Measurements from ENCODE around the gene CUEDC1. TPM values are rescaled to one million over a fixed set of nuclear protein-coding genes. Genes with fewer than 3 reads are reported as not detected.

CUEDC1 gene
- total and polyA plus RNA-seq, 2 of the 13 experiments (the other 11 are each of a cell fraction or from before 2014, with no cell fraction given) = 7.4 to 12.9 TPM

GRCh38 chr17:57988301-57989250 lies 33.4 kb upstream of the CUEDC1 start (continued):
- TF ChIP-seq ZNF333 (CRISPR knock-in tag; IDR thresholded peaks at IDR 0.05; ENCODE audit: borderline replicate concordance) (peak; percentile 52; the same call in 1 of the 2 replicates), ZBTB10 (CRISPR knock-in tag; IDR thresholded peaks at IDR 0.05; ENCODE audit: borderline replicate concordance) (no peak), ZFAT (CRISPR knock-in tag; conservative IDR thresholded peaks at IDR 0.05) (no peak), ZNF552 (CRISPR knock-in tag; IDR thresholded peaks at IDR 0.05; ENCODE audit: borderline replicate concordance) (0 out of 2 replicates have a peak, but pooled peaks have one; percentile 55), MTF2 (CRISPR knock-in tag; IDR thresholded peaks at IDR 0.05; ENCODE audit: borderline replicate concordance) (no peak), SRSF1 (optimal IDR thresholded peaks at IDR 0.05; ENCODE audit: low read depth, low read length) (peak; percentile 67), BCL6 (CRISPR knock-in tag; IDR thresholded peaks at IDR 0.05) (no peak; the same call in 1 of the 2 replicates), NCOA1 (CRISPR knock-in tag; IDR thresholded peaks at IDR 0.05) (peak; percentile 69; the same call in 1 of the 2 replicates), ZNF260 (CRISPR knock-in tag; IDR thresholded peaks at IDR 0.05; ENCODE audit: borderline replicate concordance, low read depth) (no peak), DNMT1 (CRISPR knock-in tag; IDR thresholded peaks at IDR 0.05) (peak; percentile 48; the same call in 1 of the 2 replicates), ZNF629 (CRISPR knock-in tag; conservative IDR thresholded peaks at IDR 0.05) (no peak), HINFP (CRISPR knock-in tag; IDR thresholded peaks at IDR 0.05; ENCODE audit: low read depth) (peak; percentile 60; the same call in 1 of the 2 replicates), MEIS1 (CRISPR knock-in tag; IDR thresholded peaks at IDR 0.05; ENCODE audit: borderline replicate concordance) (peak; percentile 73; the same call in 1 of the 2 replicates), DDIT3 (CRISPR knock-in tag; IDR thresholded peaks at IDR 0.05) (no peak), EED (CRISPR knock-in tag; IDR thresholded peaks at IDR 0.05) (0 out of 2 replicates have a peak, but pooled peaks have one; percentile 25), SOX5 (CRISPR knock-in tag; IDR thresholded peaks at IDR 0.05; ENCODE audit: borderline replicate concordance) (no peak), NR2F2 (IDR thresholded peaks at IDR 0.05; ENCODE audit: borderline replicate concordance, low read depth) (no peak; the same call in 1 of the 2 replicates)
- TF ChIP-seq, protein P1, sequence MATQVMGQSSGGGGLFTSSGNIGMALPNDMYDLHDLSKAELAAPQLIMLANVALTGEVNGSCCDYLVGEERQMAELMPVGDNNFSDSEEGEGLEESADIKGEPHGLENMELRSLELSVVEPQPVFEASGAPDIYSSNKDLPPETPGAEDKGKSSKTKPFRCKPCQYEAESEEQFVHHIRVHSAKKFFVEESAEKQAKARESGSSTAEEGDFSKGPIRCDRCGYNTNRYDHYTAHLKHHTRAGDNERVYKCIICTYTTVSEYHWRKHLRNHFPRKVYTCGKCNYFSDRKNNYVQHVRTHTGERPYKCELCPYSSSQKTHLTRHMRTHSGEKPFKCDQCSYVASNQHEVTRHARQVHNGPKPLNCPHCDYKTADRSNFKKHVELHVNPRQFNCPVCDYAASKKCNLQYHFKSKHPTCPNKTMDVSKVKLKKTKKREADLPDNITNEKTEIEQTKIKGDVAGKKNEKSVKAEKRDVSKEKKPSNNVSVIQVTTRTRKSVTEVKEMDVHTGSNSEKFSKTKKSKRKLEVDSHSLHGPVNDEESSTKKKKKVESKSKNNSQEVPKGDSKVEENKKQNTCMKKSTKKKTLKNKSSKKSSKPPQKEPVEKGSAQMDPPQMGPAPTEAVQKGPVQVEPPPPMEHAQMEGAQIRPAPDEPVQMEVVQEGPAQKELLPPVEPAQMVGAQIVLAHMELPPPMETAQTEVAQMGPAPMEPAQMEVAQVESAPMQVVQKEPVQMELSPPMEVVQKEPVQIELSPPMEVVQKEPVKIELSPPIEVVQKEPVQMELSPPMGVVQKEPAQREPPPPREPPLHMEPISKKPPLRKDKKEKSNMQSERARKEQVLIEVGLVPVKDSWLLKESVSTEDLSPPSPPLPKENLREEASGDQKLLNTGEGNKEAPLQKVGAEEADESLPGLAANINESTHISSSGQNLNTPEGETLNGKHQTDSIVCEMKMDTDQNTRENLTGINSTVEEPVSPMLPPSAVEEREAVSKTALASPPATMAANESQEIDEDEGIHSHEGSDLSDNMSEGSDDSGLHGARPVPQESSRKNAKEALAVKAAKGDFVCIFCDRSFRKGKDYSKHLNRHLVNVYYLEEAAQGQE (IDR thresholded peaks at IDR 0.05; ENCODE audit: borderline replicate concordance in 1 of 2, low read depth in 1 of 2, low read length in 2 of 2) = peak in 1 of 2 experiments; percentile 65; a peak in 3 of 4 replicates

Measured in HepG2 (cell line).